HepG2 (cell line): ENCODE results near the gene ELMOD3. TPM values are rescaled to one million over a fixed set of nuclear protein-coding genes. Genes with fewer than 3 reads are reported as not detected.

Experiments
- AGO1 ChIP-seq: fragments of 200-400 bp; formaldehyde crosslinking; IDR thresholded peaks from 2 replicates; pipeline ENCODE4 v1.6.1; 2017; ENCODE audit warnings: mild to moderate bottlenecking, low read depth, low read length, moderate library complexity; ENCODE audit not compliant: poor library complexity, severe bottlenecking
- GMEB1 ChIP-seq: sonication (generic); formaldehyde crosslinking; IDR thresholded peaks from 2 replicates; pipeline ENCODE4 v1.5.1; 2020; ENCODE audit warnings: missing genetic modification reagents, mild to moderate bottlenecking, borderline replicate concordance
- GTF3A ChIP-seq: sonication (generic); formaldehyde crosslinking; conservative IDR thresholded peaks from 2 replicates; pipeline ENCODE4 v1.4.0; 2020; ENCODE audit warnings: mild to moderate bottlenecking, missing genetic modification reagents
- HMGA1 ChIP-seq: sonication (generic); formaldehyde crosslinking; conservative IDR thresholded peaks from 2 replicates; pipeline ENCODE4 v1.4.0; 2020; ENCODE audit warnings: missing genetic modification reagents
- HOXA7 ChIP-seq: sonication (generic); formaldehyde crosslinking; IDR thresholded peaks from 2 replicates; pipeline ENCODE4 v1.8.1; 2022; ENCODE audit warnings: mild to moderate bottlenecking, missing genetic modification reagents, moderate library complexity
- KDM5B ChIP-seq: sonication (generic); formaldehyde crosslinking; IDR thresholded peaks from 2 replicates; pipeline ENCODE4 v1.4.0; 2020; ENCODE audit warnings: missing genetic modification reagents, mild to moderate bottlenecking, borderline replicate concordance
- LBX2 ChIP-seq: sonication (generic); formaldehyde crosslinking; IDR thresholded peaks from 2 replicates; pipeline ENCODE4 v1.5.0; 2020; ENCODE audit warnings: missing genetic modification reagents, mild to moderate bottlenecking, borderline replicate concordance
- MTA3 ChIP-seq: sonication (generic); formaldehyde crosslinking; IDR thresholded peaks from 2 replicates; pipeline ENCODE4 v1.4.0; 2020; ENCODE audit warnings: missing genetic modification reagents
- PATZ1 ChIP-seq: sonication (generic); formaldehyde crosslinking; IDR thresholded peaks from 2 replicates; pipeline ENCODE4 v1.4.0; 2020; ENCODE audit warnings: missing genetic modification reagents
- RERE ChIP-seq: IDR thresholded peaks from 2 replicates; pipeline ENCODE4 v1.6.1; 2016; ENCODE audit warnings: low read depth, missing genetic modification reagents, missing compliant biosample characterization
- RFX3 ChIP-seq: IDR thresholded peaks from 2 replicates; pipeline ENCODE4 v1.6.1; 2016; ENCODE audit warnings: missing biosample characterization, missing genetic modification reagents
- ZBTB39 ChIP-seq: sonication (generic); formaldehyde crosslinking; IDR thresholded peaks from 2 replicates; pipeline ENCODE4 v1.5.0; 2020; ENCODE audit warnings: missing genetic modification reagents
- ZNF121 ChIP-seq: sonication (generic); formaldehyde crosslinking; IDR thresholded peaks from 2 replicates; pipeline ENCODE4 v1.5.0; 2020; ENCODE audit warnings: mild to moderate bottlenecking, missing genetic modification reagents
- ZNF160 ChIP-seq: sonication (generic); formaldehyde crosslinking; IDR thresholded peaks from 2 replicates; pipeline ENCODE4 v1.8.0; 2022; ENCODE audit warnings: mild to moderate bottlenecking, inconsistent platforms, missing genetic modification reagents
- ZNF17 ChIP-seq: sonication (generic); formaldehyde crosslinking; IDR thresholded peaks from 2 replicates; pipeline ENCODE4 v1.5.0; 2020; ENCODE audit warnings: mild to moderate bottlenecking, missing genetic modification reagents
- ZNF569 ChIP-seq: sonication (generic); formaldehyde crosslinking; IDR thresholded peaks from 2 replicates; pipeline ENCODE4 v1.5.0; 2020; ENCODE audit warnings: mild to moderate bottlenecking, missing genetic modification reagents, moderate library complexity, borderline replicate concordance
- polyA plus RNA-seq, 8 experiments: library from polyadenylated mRNA; depleted of rRNA in 3 of 8; stranded (reverse) in 7 of 8; unstranded in 1 of 8; fragments of >200 nt; fragmentation: Illumina TruSeq in 4 of 8; extraction: Trizol in 4 of 8; gene quantifications; 2 replicates each; pipeline versions ENCODE4 v1.2.1 to v1.2.3, GENCODE V29; 2011 to 2016; ENCODE audit warnings: low read depth in 4 of 8, missing spikeins in 1 of 8, mixed read lengths in 1 of 8; ENCODE audit not compliant: insufficient read depth in 1 of 8
- total RNA-seq, 5 experiments: library from RNA; depleted of rRNA; stranded (reverse); fragments of >200 nt; fragmentation: Illumina TruSeq; extraction: Trizol; gene quantifications; 2 replicates each; pipeline ENCODE4 v1.2.3, GENCODE V29; 2016; ENCODE audit warnings: low read depth in 1 of 5

ELMOD3 gene
- total and polyA plus RNA-seq, 2 of the 13 experiments (the other 11 are each of a cell fraction or from before 2014, with no cell fraction given), result 13.3 to 19.5 TPM

GRCh38 chr2:85354286-85355072 is at the start of gene ELMOD3, which contains the start of gene RETSAT (continued):
- peak; percentile 80; the same call in 1 of the 2 replicates for TF ChIP-seq ZNF569 (CRISPR knock-in tag)
- no peak for TF ChIP-seq AGO1
- TF ChIP-seq HMGA1 (CRISPR knock-in tag), result no peak
- peak; percentile 70; the same call in 1 of the 2 replicates for TF ChIP-seq LBX2 (CRISPR knock-in tag)
- peak; percentile 36; the same call in 1 of the 2 replicates for TF ChIP-seq PATZ1
- peak; percentile 98 for TF ChIP-seq GTF3A
- no peak for TF ChIP-seq MTA3 (CRISPR knock-in tag)
- TF ChIP-seq GMEB1 (CRISPR knock-in tag), result peak; percentile 82; the same call in 1 of the 2 replicates
- no peak; the same call in 1 of the 2 replicates for TF ChIP-seq RFX3 (CRISPR knock-in tag)
- TF ChIP-seq HOXA7 (CRISPR knock-in tag), result no peak
- 0 out of 2 replicates have a peak, but pooled peaks have one; percentile 53 for TF ChIP-seq ZNF160
- peak; percentile 96 for TF ChIP-seq ZNF121
- peak; percentile 8; the same call in 1 of the 2 replicates for TF ChIP-seq ZBTB39 (CRISPR knock-in tag)
- peak; percentile 76 for TF ChIP-seq KDM5B (CRISPR knock-in tag)
- 0 out of 2 replicates have a peak, but pooled peaks have one; percentile 60 for TF ChIP-seq RERE
- TF ChIP-seq ZNF17 (CRISPR knock-in tag), result no peak
